Type B pancreatic cell (in vitro differentiated cells): ENCODE results near the gene KLK8. TPM values are rescaled to one million over a fixed set of nuclear protein-coding genes. Genes with fewer than 3 reads are reported as not detected.

ENCODE experiments used
- DNase-seq: peaks from one replicate; pipeline ENCODE4 v3.0.0; 2021; ENCODE audit warnings: mixed read lengths; ENCODE audit not compliant: unreplicated experiment; ENCODE audit errors: extremely low spot score
- H3K27ac Mint-ChIP-seq: 2 replicates; pipeline ENCODE4 v1.8.0; 2021; ENCODE audit warnings: mild to moderate bottlenecking, mixed read lengths
- H3K27me3 Mint-ChIP-seq: 2 replicates; pipeline ENCODE4 v1.8.0; 2021; ENCODE audit warnings: mixed read lengths
- H3K36me3 Mint-ChIP-seq: 2 replicates; pipeline ENCODE4 v1.8.0; 2021; ENCODE audit warnings: mixed read lengths
- H3K4me1 Mint-ChIP-seq: one replicate; pipeline ENCODE4 v1.8.0; 2021; ENCODE audit warnings: mixed read lengths; ENCODE audit not compliant: unreplicated experiment
- H3K4me3 Mint-ChIP-seq: 2 replicates; pipeline ENCODE4 v1.8.0; 2021; ENCODE audit warnings: mild to moderate bottlenecking, mixed read lengths
- H3K9me3 Mint-ChIP-seq: 2 replicates; pipeline ENCODE4 v1.8.0; 2021; ENCODE audit warnings: mixed read lengths
- total RNA-seq: library from RNA; stranded (reverse); gene quantifications from 2 replicates; pipeline ENCODE4 v1.2.1, GENCODE V29; 2021; ENCODE audit warnings: low replicate concordance
- TF ChIP-seq, protein P1 (sequence below): fragments of 200-600 bp; sonication (generic); conservative IDR thresholded peaks from 2 replicates; pipeline ENCODE4 v1.5.0; 2021; ENCODE audit warnings: antibody characterized with exemption, mild to moderate bottlenecking

The KLK8 gene
- total RNA-seq, 1 donor from 2014 or later, result 2.6 TPM

GRCh38 chr19:50962245-50962644 lies 39.2 kb downstream of the KLK8 start:
- Mint-ChIP-seq H3K27me3 (peaks cover 43% of the 10 kb centered on the region), H3K4me3 (no peak overlapping the region), H3K27ac (no peak overlapping the region), H3K9me3 (no peaks in the 10 kb centered on the region), H3K4me1 (no peaks in the 10 kb centered on the region), H3K36me3 (no peaks in the 10 kb centered on the region)
- TF ChIP-seq, protein P1, sequence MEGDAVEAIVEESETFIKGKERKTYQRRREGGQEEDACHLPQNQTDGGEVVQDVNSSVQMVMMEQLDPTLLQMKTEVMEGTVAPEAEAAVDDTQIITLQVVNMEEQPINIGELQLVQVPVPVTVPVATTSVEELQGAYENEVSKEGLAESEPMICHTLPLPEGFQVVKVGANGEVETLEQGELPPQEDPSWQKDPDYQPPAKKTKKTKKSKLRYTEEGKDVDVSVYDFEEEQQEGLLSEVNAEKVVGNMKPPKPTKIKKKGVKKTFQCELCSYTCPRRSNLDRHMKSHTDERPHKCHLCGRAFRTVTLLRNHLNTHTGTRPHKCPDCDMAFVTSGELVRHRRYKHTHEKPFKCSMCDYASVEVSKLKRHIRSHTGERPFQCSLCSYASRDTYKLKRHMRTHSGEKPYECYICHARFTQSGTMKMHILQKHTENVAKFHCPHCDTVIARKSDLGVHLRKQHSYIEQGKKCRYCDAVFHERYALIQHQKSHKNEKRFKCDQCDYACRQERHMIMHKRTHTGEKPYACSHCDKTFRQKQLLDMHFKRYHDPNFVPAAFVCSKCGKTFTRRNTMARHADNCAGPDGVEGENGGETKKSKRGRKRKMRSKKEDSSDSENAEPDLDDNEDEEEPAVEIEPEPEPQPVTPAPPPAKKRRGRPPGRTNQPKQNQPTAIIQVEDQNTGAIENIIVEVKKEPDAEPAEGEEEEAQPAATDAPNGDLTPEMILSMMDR, result no peak
- DNase-seq, result no peak

DNA sequence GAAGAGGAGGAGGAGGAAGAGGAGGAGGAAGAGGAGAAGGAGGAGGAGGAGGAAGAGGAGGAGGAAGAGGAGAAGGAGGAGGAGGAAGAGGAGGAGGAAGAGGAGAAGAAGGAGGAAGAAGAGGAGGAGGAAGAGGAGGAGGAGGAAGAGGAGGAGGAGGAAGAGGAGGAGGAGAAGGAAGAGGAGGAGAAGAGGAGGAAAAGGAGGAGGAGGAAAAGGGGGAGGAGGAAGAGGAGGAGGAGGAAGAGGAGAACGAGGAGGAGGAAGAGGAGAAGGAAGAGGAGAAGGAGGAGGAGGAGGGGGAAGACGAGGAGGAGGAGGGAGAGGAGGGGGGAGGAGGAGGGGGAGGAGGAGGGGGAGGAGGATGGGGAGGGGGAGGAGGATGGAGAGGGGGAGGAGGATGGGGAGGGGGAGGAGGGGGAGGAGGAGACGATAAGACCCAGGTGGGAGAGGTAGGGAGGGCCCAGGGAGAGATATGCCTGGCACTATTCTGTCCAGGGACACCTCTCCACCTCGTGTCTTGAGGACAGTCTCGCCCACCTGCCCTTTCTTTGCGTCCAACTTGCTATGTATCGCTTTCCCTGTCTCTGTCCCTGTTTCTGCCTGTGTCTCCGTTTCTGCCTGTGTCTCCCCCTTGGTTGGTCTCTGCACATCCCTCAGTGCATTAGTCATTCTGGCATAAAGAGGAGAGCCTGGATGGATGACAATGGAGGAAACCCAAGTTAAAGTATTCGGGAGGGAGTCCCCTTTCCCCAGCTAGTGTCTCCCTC lies 41.5 kb downstream of the KLK8 start:
- TF ChIP-seq, protein P1, result no peak
- H3K4me3 Mint-ChIP-seq, result no peak overlapping the region

GRCh38 chr19:50957587-50957986 lies 43.8 kb downstream of the KLK8 start:
- no peaks in the 10 kb centered on the region for H3K36me3 Mint-ChIP-seq
- peaks cover 35% of the 10 kb centered on the region for H3K27me3 Mint-ChIP-seq

More for the DNA sequence above, 41.5 kb downstream of the KLK8 start:
- DNase-seq, result no peak
- no peaks in the 10 kb centered on the region for H3K4me1 Mint-ChIP-seq
- no peaks in the 10 kb centered on the region for H3K9me3 Mint-ChIP-seq
- H3K27me3 Mint-ChIP-seq, result peaks cover 38% of the 10 kb centered on the region
- H3K36me3 Mint-ChIP-seq, result no peaks in the 10 kb centered on the region
- H3K27ac Mint-ChIP-seq, result no peak overlapping the region

DNA sequence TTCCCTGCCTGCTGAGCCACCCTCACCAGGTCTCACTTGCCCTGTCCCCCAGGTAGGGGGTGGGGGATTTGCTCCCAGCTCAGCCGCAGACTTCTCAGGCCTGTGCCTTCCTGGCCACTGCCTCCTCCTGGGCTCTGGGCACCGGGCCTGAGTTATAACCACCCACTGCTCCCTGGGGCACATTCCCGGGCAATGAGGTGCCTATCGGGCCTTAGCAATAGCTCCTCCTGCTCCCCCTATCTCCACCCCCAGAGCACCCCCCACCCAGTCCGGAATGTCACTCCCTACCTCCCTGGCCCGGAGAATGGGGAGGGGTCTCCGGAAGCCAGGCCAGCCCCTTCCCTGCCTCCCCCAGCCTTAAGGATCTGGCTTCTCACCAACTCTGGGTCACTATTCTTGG lies 48.5 kb downstream of the KLK8 start, which contains the start of gene KLK5:
Gene KLK5, minus strand, starts transcription at position 129 of the 400 bp plus-strand sequence. CDS start 381 bp downstream, outside the sequence.
- no peak within 1 kb of the TSS for H3K4me3 Mint-ChIP-seq
- no peak for DNase-seq
- no peaks in the 10 kb centered on the region for H3K4me1 Mint-ChIP-seq
- TF ChIP-seq, protein P1, result no peak
- H3K36me3 Mint-ChIP-seq, result no peaks in the 10 kb centered on the region
- H3K9me3 Mint-ChIP-seq, result no peaks in the 10 kb centered on the region
- peaks cover 23% of the 10 kb centered on the region for H3K27me3 Mint-ChIP-seq
- H3K27ac Mint-ChIP-seq, result no peak within 1 kb of the TSS

More at GRCh38 chr19:50957587-50957986, 43.8 kb downstream of the KLK8 start:
- Mint-ChIP-seq H3K9me3 (no peaks in the 10 kb centered on the region), H3K4me3 (no peak overlapping the region), H3K4me1 (no peaks in the 10 kb centered on the region), H3K27ac (no peak overlapping the region)
- TF ChIP-seq, protein P1, result no peak
- DNase-seq, result no peak

- H3K9me3 Mint-ChIP-seq, result no peaks in the 10 kb centered on the region
- no peak overlapping the region for H3K27ac Mint-ChIP-seq
- TF ChIP-seq, protein P1, result no peak
- H3K27me3 Mint-ChIP-seq, result peaks cover 30% of the 10 kb centered on the region
- DNase-seq, result no peak
- no peaks in the 10 kb centered on the region for H3K36me3 Mint-ChIP-seq
- H3K4me1 Mint-ChIP-seq, result no peaks in the 10 kb centered on the region
- no peak overlapping the region for H3K4me3 Mint-ChIP-seq
Observed at GRCh38 chr19:50949861-50950260, 51.5 kb downstream of the KLK8 start.
